Adrenal gland (tissue), 12 donors: Measurements from ENCODE around the gene TWF1. TPM values are rescaled to one million over a fixed set of nuclear protein-coding genes. Genes with fewer than 3 reads are reported as not detected.

ENCODE experiments used
- DNase-seq, 7 donors: peaks; one replicate each; pipeline ENCODE4 v3.0.0-alpha.2; 2019 to 2020
- H3K27ac ChIP-seq, 5 donors: fragments of 200-600 bp; sonication (generic) in 4 of 5; 1 replicate in 3 of 5; 2 replicates in 2 of 5; pipeline versions ENCODE4 v1.5.1 to v1.8.0; 2016 to 2020; ENCODE audit warnings: mild to moderate bottlenecking in 1 of 5
- H3K27me3 ChIP-seq: fragments of 200-600 bp; 2 replicates; pipeline ENCODE4 v1.8.0; 2021
- H3K36me3 ChIP-seq, 2 donors: fragments of 200-600 bp; replicated peaks in 1 of 2; 1 replicate in 1 of 2; 2 replicates in 1 of 2; pipeline versions ENCODE4 v1.5.1 to v1.8.0; 2018 to 2022
- H3K4me1 ChIP-seq, 2 donors: fragments of 200-600 bp; replicated peaks in 1 of 2; 1 replicate in 1 of 2; 2 replicates in 1 of 2; pipeline versions ENCODE4 v1.5.1 to v1.8.0; 2018 to 2021
- H3K4me3 ChIP-seq, 4 donors: fragments of 200-600 bp; sonication (generic) in 3 of 4; one replicate each; pipeline ENCODE4 v1.5.1; 2016 to 2018
- H3K9me3 ChIP-seq, 3 donors: fragments of 200-600 bp; sonication (generic) in 1 of 3; replicated peaks in 1 of 3; 1 replicate in 2 of 3; 2 replicates in 1 of 3; pipeline versions ENCODE4 v1.5.1 to v1.8.0; 2016 to 2021
- POLR2A ChIP-seq, 2 donors: fragments of 450-650 bp; IDR thresholded peaks; one replicate each; pipeline ENCODE4 v1.6.1; 2017; ENCODE audit warnings: antibody characterized with exemption in 2 of 2, mild to moderate bottlenecking in 2 of 2, moderate library complexity in 1 of 2
- WGBS, 4 donors: extraction: QIAGEN DNeasy Blood & Tissue Kit in 2 of 4; methylation state at CpG; one replicate each; pipeline versions ENCODE4 v1.1.5 to v1.1.7; 2013 to 2017; 5-methylcytosine and 5-hydroxymethylcytosine counted together
- intact Hi-C, 2 donors: fragments of 100-400 bp; cut with DNase I; formaldehyde crosslinking; loops; one replicate each; pipeline versions ENCODE4 v1.14.1 to v1.15.0; 2022 to 2023
- polyA plus RNA-seq, 3 donors: library from polyadenylated mRNA; stranded (reverse); fragments of 200-250 nt in 2 of 3; fragments of 350-450 nt in 1 of 3; fragmentation: Illumina TruSeq in 1 of 3; extraction: RNeasy Lipid Tissue Mini Kit (QIAGEN cat#74804) in 1 of 3; gene quantifications; one replicate each; pipeline ENCODE4 v1.2.3, GENCODE V29; 2013 to 2014
- total RNA-seq, 9 donors: library from RNA; depleted of rRNA in 4 of 9; stranded (reverse); fragments of >200 nt in 4 of 9; fragments of 120-200 nt in 1 of 9; fragmentation: NEBNext Ultra II Directional in 1 of 9; extraction: Animal tissue kit (Norgen Biotek cat#: 25700) in 1 of 9; gene quantifications; one replicate each; pipeline versions ENCODE4 v1.1.0 to v1.2.4, GENCODE V29; 2013 to 2023
- TF ChIP-seq, protein P1 (sequence below), 6 experiments: fragments of 450-650 bp in 4 of 6; fragments of 200-600 bp in 2 of 6; sonication (generic) in 1 of 6; IDR thresholded peaks; 1 replicate in 5 of 6; 2 replicates in 1 of 6; pipeline versions ENCODE4 v1.5.1 to v1.8.0; 2016 to 2021; ENCODE audit warnings: antibody characterized with exemption in 6 of 6, mild to moderate bottlenecking in 2 of 6, moderate library complexity in 1 of 6
- donor health status: healthy with polysubstance abuse.
- donor health status: Bipolar disorder and iron deficiency.
- donor health status: DM: yes; HTN: yes; CAD: no.
- donor health status: DM: no; HTN: no; CAD: no.
- donor health status: DM: no; HTN: no; CAD: no.
- donor health status: DM: yes; HTN: yes; CAD: no.

Gene TWF1
- total and polyA plus RNA-seq, 12 donors, result 38.0 to 116 (median 83.8) TPM

DNA sequence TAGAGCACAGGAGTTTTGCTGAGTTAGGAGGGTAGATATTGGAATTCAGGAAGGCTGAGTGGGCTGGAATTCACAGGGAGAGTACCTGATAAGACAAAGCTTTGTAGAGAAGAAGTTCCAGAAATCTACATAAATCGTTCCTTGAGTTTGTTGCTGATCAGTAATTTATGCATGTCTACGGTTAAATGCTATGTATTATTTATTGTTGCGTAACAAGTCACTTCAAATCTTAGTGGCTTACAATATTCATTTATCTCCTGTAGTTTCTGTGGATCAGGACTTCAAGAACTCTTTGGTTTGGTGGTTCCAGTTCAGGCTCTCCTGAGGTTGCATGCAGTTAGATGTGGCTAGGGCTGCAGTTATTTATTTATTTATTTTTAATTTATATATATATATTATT, 55.3 kb downstream of the TWF1 start:
- TF ChIP-seq, protein P1, sequence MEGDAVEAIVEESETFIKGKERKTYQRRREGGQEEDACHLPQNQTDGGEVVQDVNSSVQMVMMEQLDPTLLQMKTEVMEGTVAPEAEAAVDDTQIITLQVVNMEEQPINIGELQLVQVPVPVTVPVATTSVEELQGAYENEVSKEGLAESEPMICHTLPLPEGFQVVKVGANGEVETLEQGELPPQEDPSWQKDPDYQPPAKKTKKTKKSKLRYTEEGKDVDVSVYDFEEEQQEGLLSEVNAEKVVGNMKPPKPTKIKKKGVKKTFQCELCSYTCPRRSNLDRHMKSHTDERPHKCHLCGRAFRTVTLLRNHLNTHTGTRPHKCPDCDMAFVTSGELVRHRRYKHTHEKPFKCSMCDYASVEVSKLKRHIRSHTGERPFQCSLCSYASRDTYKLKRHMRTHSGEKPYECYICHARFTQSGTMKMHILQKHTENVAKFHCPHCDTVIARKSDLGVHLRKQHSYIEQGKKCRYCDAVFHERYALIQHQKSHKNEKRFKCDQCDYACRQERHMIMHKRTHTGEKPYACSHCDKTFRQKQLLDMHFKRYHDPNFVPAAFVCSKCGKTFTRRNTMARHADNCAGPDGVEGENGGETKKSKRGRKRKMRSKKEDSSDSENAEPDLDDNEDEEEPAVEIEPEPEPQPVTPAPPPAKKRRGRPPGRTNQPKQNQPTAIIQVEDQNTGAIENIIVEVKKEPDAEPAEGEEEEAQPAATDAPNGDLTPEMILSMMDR (IDR thresholded peaks at IDR 0.05), result no peak
- no peak for TF ChIP-seq POLR2A (IDR thresholded peaks at IDR 0.05)
- 76 to 93% (median 91%) methylated on average over 3 of the region's 3 CpGs for WGBS, 4 donors
- no peak for DNase-seq
- H3K4me1 ChIP-seq, result no peaks in the 10 kb centered on the region
- H3K36me3 ChIP-seq, result no peaks in the 10 kb centered on the region
- no peaks in the 10 kb centered on the region for H3K27me3 ChIP-seq
- no peak overlapping the region for H3K4me3 ChIP-seq
- H3K9me3 ChIP-seq, result no peaks in the 10 kb centered on the region
- intact Hi-C loops, result no loop called here
- no peak overlapping the region for H3K27ac ChIP-seq

DNA sequence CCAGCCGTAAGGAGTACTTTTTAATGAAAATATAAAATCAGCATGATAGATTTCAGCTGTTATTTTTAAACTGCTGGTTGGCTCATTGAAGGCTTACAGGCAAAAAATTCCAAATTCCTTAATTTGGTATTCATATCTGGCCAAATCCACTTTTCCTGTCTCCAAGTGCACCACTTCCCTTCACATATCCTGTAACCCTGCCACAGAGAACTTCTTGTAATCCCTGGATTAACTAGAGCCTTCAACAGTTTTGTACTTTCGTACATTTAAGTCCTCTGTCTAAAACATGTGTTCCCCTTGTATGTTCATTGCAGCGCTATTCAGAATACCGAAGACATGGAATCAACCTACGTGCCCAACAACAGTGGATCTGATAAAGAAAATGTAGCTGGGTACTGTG, 57.1 kb downstream of the TWF1 start:
- intact Hi-C loops, result no loop called here
- H3K27me3 ChIP-seq, result no peaks in the 10 kb centered on the region
- no peaks in the 10 kb centered on the region for H3K4me1 ChIP-seq
- no peak for TF ChIP-seq POLR2A (IDR thresholded peaks at IDR 0.05)
- TF ChIP-seq, protein P1 (IDR thresholded peaks at IDR 0.05), result no peak
- WGBS, 4 donors, result 89 to 96% (median 96%) methylated on average over 5 of the region's 5 CpGs
- H3K36me3 ChIP-seq, result peaks cover 0 to 6% of the 10 kb centered on the region in 2 donors
- H3K9me3 ChIP-seq, result no peaks in the 10 kb centered on the region
- DNase-seq, result no peak
- H3K4me3 ChIP-seq, result no peak overlapping the region
- H3K27ac ChIP-seq, result no peak overlapping the region

DNA sequence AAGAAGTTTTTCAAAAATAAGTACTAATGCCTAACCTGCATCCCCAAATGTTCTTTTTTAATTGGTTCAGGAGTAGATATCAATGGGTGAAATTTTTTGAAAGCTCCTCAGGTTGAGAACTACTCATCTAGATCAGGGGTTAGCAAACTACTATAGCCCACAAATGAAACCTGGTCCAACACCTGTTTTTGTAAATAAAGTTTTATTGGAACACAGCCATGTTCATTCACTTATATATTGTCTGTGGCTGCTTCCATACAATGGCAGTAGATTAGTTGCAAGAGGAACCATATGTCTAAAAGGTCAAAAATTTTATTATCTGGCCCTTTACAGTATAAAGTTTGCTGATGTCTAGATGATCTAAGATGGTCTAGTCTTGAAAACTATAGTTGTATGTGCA, 61.3 kb downstream of the TWF1 start:
- H3K9me3 ChIP-seq, result no peaks in the 10 kb centered on the region
- H3K4me3 ChIP-seq, result no peak overlapping the region
- no peaks in the 10 kb centered on the region for H3K27me3 ChIP-seq
- DNase-seq, result no peak
- H3K27ac ChIP-seq, result no peak overlapping the region
- peaks cover 0 to 11% of the 10 kb centered on the region in 2 donors for H3K36me3 ChIP-seq
- intact Hi-C loops, result no loop called here
- no peak for TF ChIP-seq POLR2A (IDR thresholded peaks at IDR 0.05)
- TF ChIP-seq, protein P1 (IDR thresholded peaks at IDR 0.05), result no peak
- H3K4me1 ChIP-seq, result no peaks in the 10 kb centered on the region

Other genes with a start within 250 kb of the TWF1 start
- 10 to 100 TPM in 7 of 9 donors, 1 to 10 TPM in 2; 5.1 to 24.4 (median 13.8) TPM for gene PUS7L, start 47.5 kb downstream of the TWF1 start, total RNA-seq
- 10 to 100 TPM in 1 of 3 donors, 1 to 10 TPM in 1, under 1 TPM in 1; 0.84 to 15.5 (median 1.9) TPM for gene PUS7L, start 47.5 kb downstream of the TWF1 start, polyA plus RNA-seq
- 10 to 100 TPM in 8 of 9 donors, 1 to 10 TPM in 1; 9.8 to 25.6 (median 12.4) TPM for gene IRAK4, start 47.4 kb downstream of the TWF1 start, total RNA-seq
- 10 to 100 TPM; 10.6 to 11.4 (median 10.8) TPM for gene IRAK4, start 47.4 kb downstream of the TWF1 start, polyA plus RNA-seq
- gene TMEM117, start 29.8 kb upstream of the TWF1 start, total RNA-seq, result 10 to 100 TPM in 3 of 9 donors, 1 to 10 TPM in 6; 3.8 to 38.5 (median 7.9) TPM
- gene TMEM117, start 29.8 kb upstream of the TWF1 start, polyA plus RNA-seq, result 1 to 10 TPM; 1.9 to 5.6 (median 2.4) TPM